Purkinje cell (primary cell): ENCODE measurements around the gene CDCP1. TPM values are rescaled to one million over a fixed set of nuclear protein-coding genes. Genes with fewer than 3 reads are reported as not detected.

Experiments used
- polyA plus RNA-seq: library from polyadenylated mRNA; unstranded; fragments of >200 nt; fragmentation: Nextera tagmentation; gene quantifications from 2 replicates; pipeline ENCODE4 v1.2.1, GENCODE V29; 2014

CDCP1 gene
- polyA plus RNA-seq: 0.09 TPM in 1 of 2 replicates, not detected in the other

DNA sequence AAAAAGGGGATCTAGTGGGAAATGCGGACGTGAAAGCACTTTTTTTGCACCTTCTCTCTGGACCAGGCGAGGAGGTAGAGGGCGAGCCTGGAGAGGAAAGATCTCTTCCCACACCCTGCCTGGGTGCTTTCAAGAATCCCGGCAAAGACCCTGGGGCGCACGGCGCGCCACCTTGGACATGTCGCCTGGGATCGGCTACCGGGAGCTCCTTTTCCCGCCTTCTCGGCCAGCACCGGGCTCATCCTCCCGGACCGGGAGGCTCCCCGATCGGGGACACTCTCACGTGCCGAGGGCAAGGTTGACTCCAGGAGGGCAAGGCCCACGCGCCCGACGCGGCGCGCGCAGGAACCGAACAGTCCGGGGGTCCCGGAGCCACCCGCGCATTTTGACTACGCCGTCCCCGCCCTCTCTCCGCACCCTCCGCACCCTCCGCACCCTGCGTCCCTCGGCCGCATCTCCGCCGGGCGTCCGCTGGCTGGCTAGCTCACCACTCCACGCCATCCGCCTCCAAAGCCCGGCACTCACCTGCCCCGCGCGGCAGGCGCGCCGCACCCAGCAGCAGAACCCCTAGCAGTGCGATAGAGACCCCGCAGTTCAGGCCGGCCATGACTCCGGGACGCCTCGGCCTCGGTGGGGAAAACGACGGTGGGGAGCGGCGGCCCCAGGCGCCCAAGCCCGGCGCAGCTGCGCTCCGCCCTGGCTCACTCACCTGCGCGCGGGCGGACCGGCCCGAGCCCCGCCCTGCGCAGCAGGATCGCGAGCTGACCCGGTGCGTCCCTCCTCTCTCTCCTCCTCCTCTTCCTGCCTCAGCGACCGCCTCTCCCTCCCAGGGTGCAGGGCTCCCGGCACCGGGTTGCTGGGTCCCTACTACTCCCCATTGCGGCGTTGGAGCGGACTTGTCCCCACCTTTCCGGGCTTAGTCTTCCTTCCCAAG lies at the start of gene CDCP1:
CDCP1 (minus strand) TSS at position 698 of the 934 bp plus-strand sequence; CDS start at position 607, 91 bp downstream.

Other genes starting within 250 kb of the CDCP1 start
- 22.7 and 23.4 TPM in 2 replicates for gene ZDHHC3, start 170.2 kb downstream of the CDCP1 start, polyA plus RNA-seq
- gene EXOSC7, start 170.1 kb downstream of the CDCP1 start, polyA plus RNA-seq: 66.6 and 67.2 TPM in 2 replicates
- gene CLEC3B, start 120.1 kb downstream of the CDCP1 start, polyA plus RNA-seq: not detected in 2 replicates
- 4.4 and 6.0 TPM in 2 replicates for gene TMEM158, start 79.9 kb upstream of the CDCP1 start, polyA plus RNA-seq
- gene LARS2, start 242.2 kb upstream of the CDCP1 start, polyA plus RNA-seq: 3.3 and 5.5 TPM in 2 replicates